Peyer's patch (tissue), 4 donors: ENCODE data around the gene ALX3.

Experiments used
- CTCF ChIP-seq, 6 experiments: fragments of 450-650 bp in 4 of 6; fragments of 200-600 bp in 2 of 6; sonication (generic) in 1 of 6; IDR thresholded peaks; one replicate each; pipeline ENCODE4 v1.5.1; 2017 to 2019; ENCODE audit warnings: antibody characterized with exemption in 6 of 6, mild to moderate bottlenecking in 3 of 6, moderate library complexity in 1 of 6
- POLR2A ChIP-seq, 2 donors: fragments of 450-650 bp; IDR thresholded peaks; one replicate each; pipeline ENCODE4 v1.5.1; 2017; ENCODE audit warnings: antibody characterized with exemption in 2 of 2, mild to moderate bottlenecking in 2 of 2, moderate library complexity in 2 of 2

- TF ChIP-seq POLR2A (IDR thresholded peaks at IDR 0.05) (no peak), CTCF (IDR thresholded peaks at IDR 0.05) (no peak)
These were observed 52.7 kb downstream of the ALX3 start for GRCh38 chr1:110017792-110018191.
